Nephron progenitor cell (in vitro differentiated cells): ENCODE data around the gene STUB1.

Source experiments
- DNase-seq: peaks from one replicate; pipeline ENCODE4 v3.0.0; 2021
- H3K27ac Mint-ChIP-seq: 2 replicates; pipeline ENCODE4 v1.8.0; 2021; ENCODE audit warnings: mild to moderate bottlenecking, moderate library complexity, mixed read lengths
- H3K27me3 Mint-ChIP-seq: 2 replicates; pipeline ENCODE4 v1.8.0; 2021; ENCODE audit warnings: mild to moderate bottlenecking, low read depth, mixed read lengths; ENCODE audit not compliant: poor library complexity
- H3K36me3 Mint-ChIP-seq: 2 replicates; pipeline ENCODE4 v1.8.0; 2021; ENCODE audit warnings: low read depth, mixed read lengths
- H3K4me1 Mint-ChIP-seq: 2 replicates; pipeline ENCODE4 v1.8.0; 2021; ENCODE audit warnings: mixed read lengths
- H3K4me3 Mint-ChIP-seq: 2 replicates; pipeline ENCODE4 v1.8.0; 2021; ENCODE audit warnings: mild to moderate bottlenecking, moderate library complexity, mixed read lengths
- H3K9me3 Mint-ChIP-seq: 2 replicates; pipeline ENCODE4 v1.8.0; 2021; ENCODE audit warnings: mild to moderate bottlenecking, moderate library complexity, mixed read lengths
- CTCF ChIP-seq: fragments of 200-600 bp; sonication (generic); IDR thresholded peaks from 2 replicates; pipeline ENCODE4 v1.5.0; 2021; ENCODE audit warnings: antibody characterized with exemption

STUB1 gene

GRCh38 chr16:654034-654433 lies 26.2 kb upstream of the STUB1 start:
- Mint-ChIP-seq H3K4me1 (peaks cover 11% of the 10 kb centered on the region), H3K27ac (peak overlapping the region; percentile 95), H3K9me3 (no peaks in the 10 kb centered on the region), H3K36me3 (no peaks in the 10 kb centered on the region), H3K4me3 (no peak overlapping the region), H3K27me3 (no peaks in the 10 kb centered on the region)
- no peak for DNase-seq
- TF ChIP-seq CTCF = no peak

GRCh38 chr16:657487-657886 lies 22.7 kb upstream of the STUB1 start:
- no peaks in the 10 kb centered on the region for H3K36me3 Mint-ChIP-seq
- no peak for TF ChIP-seq CTCF
- H3K4me1 Mint-ChIP-seq = peaks cover 13% of the 10 kb centered on the region
- no peak for DNase-seq
- H3K27ac Mint-ChIP-seq = no peak overlapping the region
- H3K27me3 Mint-ChIP-seq = no peaks in the 10 kb centered on the region
- no peaks in the 10 kb centered on the region for H3K9me3 Mint-ChIP-seq
- H3K4me3 Mint-ChIP-seq = no peak overlapping the region

GRCh38 chr16:658679-659571 lies 21.3 kb upstream of the STUB1 start:
- Mint-ChIP-seq H3K4me1 (peaks cover 10% of the 10 kb centered on the region), H3K36me3 (no peaks in the 10 kb centered on the region), H3K27me3 (no peaks in the 10 kb centered on the region), H3K9me3 (no peaks in the 10 kb centered on the region), H3K4me3 (no peak overlapping the region), H3K27ac (no peak overlapping the region)
- no peak for DNase-seq
- TF ChIP-seq CTCF = peak; percentile 7

- Mint-ChIP-seq H3K27me3 (no peaks in the 10 kb centered on the region), H3K9me3 (no peaks in the 10 kb centered on the region), H3K4me1 (peaks cover 7% of the 10 kb centered on the region), H3K36me3 (no peaks in the 10 kb centered on the region), H3K4me3 (no peak overlapping the region), H3K27ac (no peak overlapping the region)
- DNase-seq = no peak
- TF ChIP-seq CTCF = no peak
Observed at GRCh38 chr16:659618-660017, 20.6 kb upstream of the STUB1 start.

- no peak for TF ChIP-seq CTCF
Observed at GRCh38 chr16:660132-660458, 20.1 kb upstream of the STUB1 start.

More at GRCh38 chr16:660132-660458, 20.1 kb upstream of the STUB1 start:
- H3K36me3 Mint-ChIP-seq = no peaks in the 10 kb centered on the region
- no peaks in the 10 kb centered on the region for H3K9me3 Mint-ChIP-seq
- H3K27ac Mint-ChIP-seq = no peak overlapping the region
- no peak overlapping the region for H3K4me3 Mint-ChIP-seq
- H3K4me1 Mint-ChIP-seq = peaks cover 7% of the 10 kb centered on the region
- DNase-seq = no peak
- no peaks in the 10 kb centered on the region for H3K27me3 Mint-ChIP-seq
